ENCODE results near the gene SBK1.

DNA sequence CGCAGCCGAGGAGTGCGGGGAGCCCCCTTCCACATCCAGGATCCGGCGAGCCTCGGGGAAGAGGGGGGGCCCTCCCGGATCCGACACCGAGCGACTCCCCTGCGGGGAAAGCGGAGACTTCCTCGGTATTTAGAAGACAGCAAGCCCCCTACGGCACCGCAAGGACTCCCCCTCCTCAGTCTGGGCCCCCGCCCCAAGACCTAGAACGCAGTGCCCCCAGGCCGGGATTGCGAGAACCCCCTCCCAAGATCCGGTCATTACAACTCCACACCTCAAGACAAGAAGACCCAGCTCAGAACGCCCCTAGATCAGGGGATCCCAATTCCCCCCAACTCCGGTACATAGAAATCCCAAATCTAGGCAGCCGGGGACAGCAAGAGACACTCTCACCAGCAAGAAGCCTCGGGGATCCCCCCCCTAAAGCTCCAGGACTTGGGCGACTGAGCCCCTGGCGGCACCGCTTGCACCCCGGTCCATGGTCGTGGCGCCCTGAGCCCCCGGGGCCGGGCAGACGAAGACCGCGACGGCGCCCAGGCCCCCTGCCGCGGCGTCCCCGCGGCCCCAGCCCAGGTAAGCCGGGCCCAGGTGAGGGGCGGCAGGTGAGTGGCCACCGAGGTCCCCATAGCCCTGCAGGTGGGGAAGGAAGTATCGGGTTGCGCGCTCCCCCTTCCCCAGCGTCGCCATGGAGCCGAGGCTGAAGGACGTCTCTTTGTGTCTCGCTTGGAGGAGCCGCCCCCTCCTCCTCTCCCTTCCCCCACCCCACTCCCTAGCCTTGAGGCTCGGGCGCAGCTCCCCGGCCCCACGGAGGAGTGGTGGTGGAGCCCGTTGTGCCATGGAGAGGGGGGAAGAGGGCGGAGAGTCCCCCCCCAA is 641 bp downstream of the SBK1 start:
- TF ChIP-seq, protein P1, sequence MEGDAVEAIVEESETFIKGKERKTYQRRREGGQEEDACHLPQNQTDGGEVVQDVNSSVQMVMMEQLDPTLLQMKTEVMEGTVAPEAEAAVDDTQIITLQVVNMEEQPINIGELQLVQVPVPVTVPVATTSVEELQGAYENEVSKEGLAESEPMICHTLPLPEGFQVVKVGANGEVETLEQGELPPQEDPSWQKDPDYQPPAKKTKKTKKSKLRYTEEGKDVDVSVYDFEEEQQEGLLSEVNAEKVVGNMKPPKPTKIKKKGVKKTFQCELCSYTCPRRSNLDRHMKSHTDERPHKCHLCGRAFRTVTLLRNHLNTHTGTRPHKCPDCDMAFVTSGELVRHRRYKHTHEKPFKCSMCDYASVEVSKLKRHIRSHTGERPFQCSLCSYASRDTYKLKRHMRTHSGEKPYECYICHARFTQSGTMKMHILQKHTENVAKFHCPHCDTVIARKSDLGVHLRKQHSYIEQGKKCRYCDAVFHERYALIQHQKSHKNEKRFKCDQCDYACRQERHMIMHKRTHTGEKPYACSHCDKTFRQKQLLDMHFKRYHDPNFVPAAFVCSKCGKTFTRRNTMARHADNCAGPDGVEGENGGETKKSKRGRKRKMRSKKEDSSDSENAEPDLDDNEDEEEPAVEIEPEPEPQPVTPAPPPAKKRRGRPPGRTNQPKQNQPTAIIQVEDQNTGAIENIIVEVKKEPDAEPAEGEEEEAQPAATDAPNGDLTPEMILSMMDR (IDR thresholded peaks at IDR 0.05) = no peak
- TF ChIP-seq POLR2A (IDR thresholded peaks at IDR 0.05) = no peak
